Left ventricle myocardium superior (tissue), 1 donor: ENCODE data around the gene C9orf78. TPM values are rescaled to one million over a fixed set of nuclear protein-coding genes. Genes with fewer than 3 reads are reported as not detected.
"Not testable (repeated sequence)": the region's sequence is repeated elsewhere in the genome, so short reads cannot be mapped to it uniquely, and the experiment has no call there.

ENCODE experiments used
- ATAC-seq: fragments of 200-7000 bp; cut with Tn5 transposase; one replicate; pipeline ENCODE4 v1.9.1; 2020; ENCODE audit warnings: mild to moderate bottlenecking, moderate library complexity
- DNase-seq: peaks from one replicate; pipeline ENCODE4 v3.0.0-alpha.2; 2020
- intact Hi-C: fragments of 100-400 bp; cut with micrococcal nuclease; formaldehyde crosslinking; loops from one replicate; pipeline ENCODE4 v1.11.0; 2022
- microRNA-seq: library from miRNA; unstranded; fragments of <30 nt; microRNA quantifications from one replicate; pipeline ENCODE4 v1.2.0, GENCODE V29; 2020; ENCODE audit warnings: borderline number of aligned reads
- total RNA-seq: library from RNA; stranded (reverse); fragmentation: NEBNext Ultra II Directional; extraction: Animal tissue kit (Norgen Biotek cat#: 25700); gene quantifications from one replicate; pipeline ENCODE4 v1.2.1, GENCODE V29; 2021
- donor health status: DM: no; HTN: yes; CAD: no; lungs with severe emphysema.

The C9orf78 gene
- total RNA-seq, 1 donor from 2014 or later = 35.6 TPM

DNA sequence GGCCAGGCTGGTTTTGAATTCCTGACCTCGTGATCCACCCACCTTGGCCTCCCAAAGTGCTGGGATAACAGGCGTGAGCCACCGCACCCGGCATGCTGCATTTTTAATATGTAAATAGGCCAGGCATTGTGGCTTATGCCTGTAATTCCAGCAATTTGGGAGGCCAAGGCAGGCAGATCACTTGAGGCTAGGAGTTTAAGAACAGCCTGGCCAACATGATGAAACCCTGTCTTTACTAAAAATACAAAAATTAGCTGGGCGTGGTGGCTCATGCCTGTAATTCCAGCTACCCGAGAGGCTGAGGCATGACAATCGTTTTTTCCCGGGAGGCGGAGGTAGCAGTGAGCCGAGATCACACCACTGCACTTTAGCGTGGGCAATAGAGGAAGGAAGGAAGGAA, 50.1 kb downstream of the C9orf78 start:
- intact Hi-C loops = loop anchor here (10.0 kb wide), 1 partner anchor 50 kb away; no protein-coding TSS in a partner anchor
- DNase-seq, ATAC-seq: not testable (repeated sequence)

GRCh38 chr9:129783516-129784361, 51.3 kb downstream of the C9orf78 start:
- peak; percentile 56 for DNase-seq
- intact Hi-C loops = loop anchor here (10.0 kb wide), 1 partner anchor 49 kb away; no protein-coding TSS in a partner anchor

GRCh38 chr9:129781981-129782380, 53.1 kb downstream of the C9orf78 start:
- intact Hi-C loops = loop anchor here (10.0 kb wide), 1 partner anchor 47 kb away; no protein-coding TSS in a partner anchor
- DNase-seq (no peak), ATAC-seq (no peak)

More at GRCh38 chr9:129783516-129784361, 51.3 kb downstream of the C9orf78 start:
- ATAC-seq = peak; percentile 95

- intact Hi-C loops = loop anchor here (10.0 kb wide), 1 partner anchor 46 kb away; no protein-coding TSS in a partner anchor
- DNase-seq (no peak), ATAC-seq (no peak)
Measured at GRCh38 chr9:129781131-129781530, 53.9 kb downstream of the C9orf78 start.

- intact Hi-C loops = loop anchor here (10.0 kb wide), 1 partner anchor 45 kb away; no protein-coding TSS in a partner anchor
- no peak for DNase-seq
- no peak for ATAC-seq
Measured at GRCh38 chr9:129779560-129780190, 55.4 kb downstream of the C9orf78 start.

GRCh38 chr9:129778469-129778868, 56.6 kb downstream of the C9orf78 start:
- intact Hi-C loops = no loop called here
- DNase-seq (no peak), ATAC-seq (no peak)

DNA sequence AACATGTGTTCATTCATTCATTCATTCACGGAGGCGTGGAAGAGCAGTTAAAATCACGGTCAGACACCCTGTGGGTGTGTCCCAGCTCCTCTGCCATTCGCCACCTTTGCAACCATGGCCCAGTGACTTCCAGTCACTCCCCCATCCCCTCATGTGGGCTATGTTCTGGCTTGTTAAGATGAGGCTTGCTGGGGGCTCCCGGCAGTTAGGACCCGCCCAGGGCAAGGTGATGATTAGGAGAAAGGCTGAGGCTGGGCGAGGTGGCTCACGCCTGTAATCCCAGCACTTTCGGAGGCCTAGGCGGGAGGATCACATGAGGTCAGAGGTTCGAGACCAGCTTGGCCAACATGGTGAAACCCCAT, 57.3 kb downstream of the C9orf78 start:
- intact Hi-C loops = no loop called here
- ATAC-seq (no peak), DNase-seq (no peak)

Small RNA genes lying within 50 kb of the gene (microRNA-seq; reads per million reads assigned to microRNA genes)
- not detected for gene MIR6855

Other genes with a start within 250 kb of the C9orf78 start
- gene C9orf50, start 214.2 kb downstream of the C9orf78 start, total RNA-seq = not detected
- 66.5 TPM for gene NTMT1, start 209.1 kb downstream of the C9orf78 start, total RNA-seq
- 9.7 TPM for gene ASB6, start 193.1 kb downstream of the C9orf78 start, total RNA-seq
- 0.20 TPM for gene PRRX2, start 169.6 kb downstream of the C9orf78 start, total RNA-seq
- 2.4 TPM for gene PTGES, start 82.2 kb downstream of the C9orf78 start, total RNA-seq
- 8.7 TPM for gene TOR1B, start 32.1 kb downstream of the C9orf78 start, total RNA-seq
- gene TOR1A, start 11.1 kb downstream of the C9orf78 start, total RNA-seq = 11.7 TPM
- gene USP20, start 183 bp upstream of the C9orf78 start, total RNA-seq = 11.6 TPM
- 23.7 TPM for gene FNBP1, start 207.9 kb upstream of the C9orf78 start, total RNA-seq
- gene GPR107, start 218.6 kb upstream of the C9orf78 start, total RNA-seq = 21.1 TPM